Measurements from ENCODE around the gene CAD. TPM values are rescaled to one million over a fixed set of nuclear protein-coding genes. Genes with fewer than 3 reads are reported as not detected.

Gene CAD
- total and polyA plus RNA-seq, 9 of the 15 experiments (the other 6 are each of a cell fraction or from before 2014, with no cell fraction given), result 7.5 to 126 (median 33.7) TPM

- no peak for TF ChIP-seq MGA (IDR thresholded peaks at IDR 0.05)
- TF ChIP-seq PHF8 (IDR thresholded peaks at IDR 0.05; ENCODE audit: borderline replicate concordance, low read length), result no peak
- no peak for TF ChIP-seq ZBTB7A (IDR thresholded peaks at IDR 0.05; ENCODE audit: borderline replicate concordance, control insufficient read depth, low read depth, low read length)
- TF ChIP-seq MCM3 (IDR thresholded peaks at IDR 0.05), result no peak
- TF ChIP-seq CBFA2T2 (conservative IDR thresholded peaks at IDR 0.05), result no peak
- TF ChIP-seq TCF3 (CRISPR knock-in tag; IDR thresholded peaks at IDR 0.05), result no peak
- TF ChIP-seq, protein P1, sequence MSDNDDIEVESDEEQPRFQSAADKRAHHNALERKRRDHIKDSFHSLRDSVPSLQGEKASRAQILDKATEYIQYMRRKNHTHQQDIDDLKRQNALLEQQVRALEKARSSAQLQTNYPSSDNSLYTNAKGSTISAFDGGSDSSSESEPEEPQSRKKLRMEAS (CRISPR knock-in tag; IDR thresholded peaks at IDR 0.05), result no peak
- TF ChIP-seq, protein P2, sequence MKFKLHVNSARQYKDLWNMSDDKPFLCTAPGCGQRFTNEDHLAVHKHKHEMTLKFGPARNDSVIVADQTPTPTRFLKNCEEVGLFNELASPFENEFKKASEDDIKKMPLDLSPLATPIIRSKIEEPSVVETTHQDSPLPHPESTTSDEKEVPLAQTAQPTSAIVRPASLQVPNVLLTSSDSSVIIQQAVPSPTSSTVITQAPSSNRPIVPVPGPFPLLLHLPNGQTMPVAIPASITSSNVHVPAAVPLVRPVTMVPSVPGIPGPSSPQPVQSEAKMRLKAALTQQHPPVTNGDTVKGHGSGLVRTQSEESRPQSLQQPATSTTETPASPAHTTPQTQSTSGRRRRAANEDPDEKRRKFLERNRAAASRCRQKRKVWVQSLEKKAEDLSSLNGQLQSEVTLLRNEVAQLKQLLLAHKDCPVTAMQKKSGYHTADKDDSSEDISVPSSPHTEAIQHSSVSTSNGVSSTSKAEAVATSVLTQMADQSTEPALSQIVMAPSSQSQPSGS (CRISPR knock-in tag; IDR thresholded peaks at IDR 0.05), result no peak
- TF ChIP-seq PREB (CRISPR knock-in tag; IDR thresholded peaks at IDR 0.05), result no peak
These were observed 23.2 kb downstream of the CAD start (continued) for GRCh38 chr2:27240406-27240805.
